Stimulated activated CD8-positive, alpha-beta memory T cell treated with anti-CD3 and anti-CD28 coated beads, Interleukin-15, amount 100 ng/mL, for 48 hours (primary cell): ENCODE data around the gene ATF2.

Experiments used
- DNase-seq, 2 donors: peaks; one replicate each; pipeline ENCODE4 v3.0.0-alpha.2; 2020; ENCODE audit warnings: low read depth in 2 of 2

The ATF2 gene

DNA sequence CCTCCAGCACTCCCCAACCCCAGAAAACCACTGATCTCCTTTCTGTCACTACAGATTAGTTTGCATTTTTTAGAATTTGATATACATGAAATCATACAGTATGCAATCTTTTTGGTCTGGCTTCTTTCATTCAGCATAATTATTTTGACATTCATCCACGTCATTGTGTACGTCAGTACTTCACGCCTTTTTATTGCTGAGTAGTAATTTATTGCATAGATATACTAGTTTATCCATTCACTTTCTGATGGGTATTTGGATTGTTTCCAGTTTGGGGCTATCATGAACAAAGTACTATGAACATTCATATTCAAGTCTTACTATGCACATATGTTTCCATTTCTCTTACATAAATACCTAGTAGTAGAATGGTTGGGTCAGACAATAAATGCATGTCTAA lies 142.8 kb downstream of the ATF2 start:
- no peak for DNase-seq

DNA sequence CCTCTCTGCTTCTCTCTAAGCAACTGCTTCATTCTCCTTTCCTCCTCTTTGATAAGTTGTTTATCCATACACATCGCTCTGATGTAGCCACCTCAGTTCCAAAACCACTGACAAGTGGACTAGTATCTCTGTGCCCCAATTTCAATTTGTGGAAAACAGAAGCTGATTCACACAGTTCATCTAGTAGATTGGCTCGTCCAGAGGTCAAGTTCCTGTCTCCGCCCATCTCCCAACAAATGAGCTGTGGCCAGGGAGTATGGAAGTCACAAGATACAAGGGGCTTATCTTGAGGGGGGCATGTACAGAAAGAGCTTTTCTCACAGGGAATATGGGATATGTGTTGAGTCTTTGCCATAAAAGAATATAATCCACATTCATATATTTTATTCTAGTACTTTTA lies 145.1 kb downstream of the ATF2 start:
- DNase-seq: no peak
